Neural cell (in vitro differentiated cells): ENCODE data around the gene CHP1. TPM values are rescaled to one million over a fixed set of nuclear protein-coding genes. Genes with fewer than 3 reads are reported as not detected.
"Not testable (repeated sequence)": the region's sequence is repeated elsewhere in the genome, so short reads cannot be mapped to it uniquely, and the experiment has no call there.

ENCODE experiments used
- H2AFZ ChIP-seq: fragments of 200-600, 300-800 bp; sonication (generic), shearing (Covaris generic); 2 replicates; pipeline ENCODE4 v1.6.0; 2014; ENCODE audit warnings: low read depth, mild to moderate bottlenecking, antibody characterized with exemption, low read length, moderate library complexity
- H3F3A ChIP-seq: fragments of 200-600 bp; shearing (Covaris generic); 2 replicates; pipeline ENCODE4 v1.6.1; 2016; ENCODE audit warnings: mild to moderate bottlenecking, moderate library complexity, mixed read lengths, antibody characterized with exemption, low read length; ENCODE audit not compliant: insufficient read depth, poor library complexity, severe bottlenecking
- H3K27ac ChIP-seq: fragments of 200-600, 300-800 bp; sonication (generic), shearing (Covaris generic); 2 replicates; pipeline ENCODE4 v1.5.1; 2014; ENCODE audit warnings: mild to moderate bottlenecking, low read length, moderate library complexity
- H3K27me3 ChIP-seq: fragments of 300-800, 200-600 bp; sonication (generic), shearing (Covaris generic); 2 replicates; pipeline ENCODE4 v1.6.0; 2014; ENCODE audit warnings: mild to moderate bottlenecking, low read depth, low read length, moderate library complexity; ENCODE audit not compliant: insufficient read depth
- H3K36me3 ChIP-seq: fragments of 300-800, 200-600 bp; sonication (generic), shearing (Covaris generic); 2 replicates; pipeline ENCODE4 v1.5.1; 2014; ENCODE audit warnings: mild to moderate bottlenecking, antibody characterized with exemption, low read length, moderate library complexity; ENCODE audit not compliant: insufficient read depth
- H3K4me2 ChIP-seq: fragments of 300-800, 200-600 bp; sonication (generic), shearing (Covaris generic); 2 replicates; pipeline ENCODE4 v1.6.0; 2014; ENCODE audit warnings: mild to moderate bottlenecking, low read length
- H3K4me3 ChIP-seq: fragments of 300-800, 200-600 bp; sonication (generic), shearing (Covaris generic); 2 replicates; pipeline ENCODE4 v1.5.1; 2014; ENCODE audit warnings: mild to moderate bottlenecking, low read length, moderate library complexity
- H3K79me2 ChIP-seq: fragments of 200-600 bp; shearing (Covaris generic); replicated peaks from 2 replicates; pipeline ENCODE4 v1.6.0; 2014; ENCODE audit warnings: mild to moderate bottlenecking, low read length, moderate library complexity; ENCODE audit not compliant: insufficient read depth
- H3K9ac ChIP-seq: fragments of 300-800, 200-600 bp; sonication (generic), shearing (Covaris generic); 2 replicates; pipeline ENCODE4 v1.6.1; 2016; ENCODE audit warnings: mild to moderate bottlenecking, low read length, mixed read lengths
- H3K9me2 ChIP-seq: fragments of 200-600 bp; shearing (Covaris generic); 2 replicates; pipeline ENCODE4 v1.6.1; 2016; ENCODE audit warnings: mild to moderate bottlenecking, low read length, mixed read lengths; ENCODE audit not compliant: insufficient read depth
- H3K9me3 ChIP-seq: fragments of 200-600, 300-800 bp; sonication (generic), shearing (Covaris generic); 2 replicates; pipeline ENCODE4 v1.6.1; 2016; ENCODE audit warnings: mild to moderate bottlenecking, mixed run types, low read length, moderate library complexity, mixed read lengths
- H4K20me1 ChIP-seq: fragments of 200-600 bp; shearing (Covaris generic); 2 replicates; pipeline ENCODE4 v1.6.1; 2016; ENCODE audit warnings: mild to moderate bottlenecking, mixed run types; ENCODE audit not compliant: insufficient read depth
- CTCF ChIP-seq: fragments of 450-650 bp; IDR thresholded peaks from 2 replicates; pipeline ENCODE4 v1.5.1; 2014; ENCODE audit warnings: antibody characterized with exemption, mild to moderate bottlenecking, moderate library complexity; ENCODE audit not compliant: poor library complexity, severe bottlenecking
- EP300 ChIP-seq: fragments of 450-650 bp; conservative IDR thresholded peaks from 2 replicates; pipeline ENCODE4 v1.6.1; 2014; ENCODE audit warnings: antibody characterized with exemption, mild to moderate bottlenecking, moderate library complexity; ENCODE audit not compliant: poor library complexity, severe bottlenecking
- EZH2 ChIP-seq: fragments of 200-600, 300-800 bp; shearing (Covaris generic), sonication (generic); IDR thresholded peaks from 2 replicates; pipeline ENCODE4 v1.6.1; 2014; ENCODE audit warnings: antibody characterized with exemption, low read length, borderline replicate concordance, mild to moderate bottlenecking; ENCODE audit not compliant: insufficient read depth, poor library complexity, severe bottlenecking
- MXI1 ChIP-seq: fragments of 450-650 bp; conservative IDR thresholded peaks from 2 replicates; pipeline ENCODE4 v1.6.1; 2014; ENCODE audit warnings: antibody characterized with exemption, mild to moderate bottlenecking; ENCODE audit not compliant: poor library complexity, severe bottlenecking
- POLR2AphosphoS5 ChIP-seq: IDR thresholded peaks from 2 replicates; pipeline ENCODE4 v1.6.1; 2012
- RAD21 ChIP-seq: fragments of 450-650 bp; conservative IDR thresholded peaks from 2 replicates; pipeline ENCODE4 v1.6.1; 2014; ENCODE audit warnings: antibody characterized with exemption, mild to moderate bottlenecking, moderate library complexity
- SMC3 ChIP-seq: fragments of 450-650 bp; conservative IDR thresholded peaks from 2 replicates; pipeline ENCODE4 v1.6.1; 2014; ENCODE audit warnings: antibody characterized with exemption, mild to moderate bottlenecking, moderate library complexity; ENCODE audit not compliant: poor library complexity
- TAF1 ChIP-seq: IDR thresholded peaks from 2 replicates; pipeline ENCODE4 v1.6.1; 2012; ENCODE audit warnings: low read depth
- polyA plus RNA-seq: library from polyadenylated mRNA; depleted of rRNA; stranded (reverse); fragments of >200 nt; gene quantifications from 2 replicates; pipeline ENCODE4 v1.2.3, GENCODE V29; 2014
- TF ChIP-seq, protein P1 (sequence below): IDR thresholded peaks from 2 replicates; pipeline ENCODE4 v1.6.1; 2012; ENCODE audit warnings: borderline replicate concordance

CHP1 gene
- polyA plus RNA-seq, 1 donor from 2014 or later: 24.0 TPM

- Histone ChIP-seq H3F3A (no peaks in the 10 kb centered on the region), H3K36me3 (no peaks in the 10 kb centered on the region), H3K9ac (no peak overlapping the region), H3K27ac (no peak overlapping the region), H4K20me1 (no peaks in the 10 kb centered on the region), H3K9me3 (no peaks in the 10 kb centered on the region), H3K9me2 (no peaks in the 10 kb centered on the region), H3K4me2 (no peak overlapping the region), H3K4me3 (no peak overlapping the region), H3K79me2 (no peaks in the 10 kb centered on the region), H3K27me3 (no peaks in the 10 kb centered on the region), H2AFZ (no peak overlapping the region)
- TF ChIP-seq MXI1 (no peak), TAF1 (no peak), EZH2 (no peak), SMC3 (no peak), EP300 (no peak), POLR2AphosphoS5 (no peak), RAD21 (no peak), CTCF (no peak)
- TF ChIP-seq, protein P1, sequence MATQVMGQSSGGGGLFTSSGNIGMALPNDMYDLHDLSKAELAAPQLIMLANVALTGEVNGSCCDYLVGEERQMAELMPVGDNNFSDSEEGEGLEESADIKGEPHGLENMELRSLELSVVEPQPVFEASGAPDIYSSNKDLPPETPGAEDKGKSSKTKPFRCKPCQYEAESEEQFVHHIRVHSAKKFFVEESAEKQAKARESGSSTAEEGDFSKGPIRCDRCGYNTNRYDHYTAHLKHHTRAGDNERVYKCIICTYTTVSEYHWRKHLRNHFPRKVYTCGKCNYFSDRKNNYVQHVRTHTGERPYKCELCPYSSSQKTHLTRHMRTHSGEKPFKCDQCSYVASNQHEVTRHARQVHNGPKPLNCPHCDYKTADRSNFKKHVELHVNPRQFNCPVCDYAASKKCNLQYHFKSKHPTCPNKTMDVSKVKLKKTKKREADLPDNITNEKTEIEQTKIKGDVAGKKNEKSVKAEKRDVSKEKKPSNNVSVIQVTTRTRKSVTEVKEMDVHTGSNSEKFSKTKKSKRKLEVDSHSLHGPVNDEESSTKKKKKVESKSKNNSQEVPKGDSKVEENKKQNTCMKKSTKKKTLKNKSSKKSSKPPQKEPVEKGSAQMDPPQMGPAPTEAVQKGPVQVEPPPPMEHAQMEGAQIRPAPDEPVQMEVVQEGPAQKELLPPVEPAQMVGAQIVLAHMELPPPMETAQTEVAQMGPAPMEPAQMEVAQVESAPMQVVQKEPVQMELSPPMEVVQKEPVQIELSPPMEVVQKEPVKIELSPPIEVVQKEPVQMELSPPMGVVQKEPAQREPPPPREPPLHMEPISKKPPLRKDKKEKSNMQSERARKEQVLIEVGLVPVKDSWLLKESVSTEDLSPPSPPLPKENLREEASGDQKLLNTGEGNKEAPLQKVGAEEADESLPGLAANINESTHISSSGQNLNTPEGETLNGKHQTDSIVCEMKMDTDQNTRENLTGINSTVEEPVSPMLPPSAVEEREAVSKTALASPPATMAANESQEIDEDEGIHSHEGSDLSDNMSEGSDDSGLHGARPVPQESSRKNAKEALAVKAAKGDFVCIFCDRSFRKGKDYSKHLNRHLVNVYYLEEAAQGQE: no peak
These were observed 76.6 kb downstream of the CHP1 start for GRCh38 chr15:41307679-41308078.

- H4K20me1 ChIP-seq: no peaks in the 10 kb centered on the region
- H3K9me3 ChIP-seq: no peaks in the 10 kb centered on the region
- no peaks in the 10 kb centered on the region for H3K9me2 ChIP-seq
- TF ChIP-seq TAF1: no peak
- TF ChIP-seq POLR2AphosphoS5: no peak
- TF ChIP-seq EZH2: no peak
- no peak for TF ChIP-seq SMC3
- no peak for TF ChIP-seq MXI1
- no peak for TF ChIP-seq EP300
- TF ChIP-seq RAD21: no peak
- no peak for TF ChIP-seq CTCF
- H3K27ac ChIP-seq: no peak overlapping the region
- H3K4me3 ChIP-seq: no peak overlapping the region
- H3K4me2 ChIP-seq: no peak overlapping the region
- no peaks in the 10 kb centered on the region for H3K79me2 ChIP-seq
- no peaks in the 10 kb centered on the region for H3F3A ChIP-seq
- no peaks in the 10 kb centered on the region for H3K36me3 ChIP-seq
- H2AFZ ChIP-seq: no peak overlapping the region
- no peak overlapping the region for H3K9ac ChIP-seq
- no peaks in the 10 kb centered on the region for H3K27me3 ChIP-seq
These were observed 78.3 kb downstream of the CHP1 start for GRCh38 chr15:41309226-41309905.

DNA sequence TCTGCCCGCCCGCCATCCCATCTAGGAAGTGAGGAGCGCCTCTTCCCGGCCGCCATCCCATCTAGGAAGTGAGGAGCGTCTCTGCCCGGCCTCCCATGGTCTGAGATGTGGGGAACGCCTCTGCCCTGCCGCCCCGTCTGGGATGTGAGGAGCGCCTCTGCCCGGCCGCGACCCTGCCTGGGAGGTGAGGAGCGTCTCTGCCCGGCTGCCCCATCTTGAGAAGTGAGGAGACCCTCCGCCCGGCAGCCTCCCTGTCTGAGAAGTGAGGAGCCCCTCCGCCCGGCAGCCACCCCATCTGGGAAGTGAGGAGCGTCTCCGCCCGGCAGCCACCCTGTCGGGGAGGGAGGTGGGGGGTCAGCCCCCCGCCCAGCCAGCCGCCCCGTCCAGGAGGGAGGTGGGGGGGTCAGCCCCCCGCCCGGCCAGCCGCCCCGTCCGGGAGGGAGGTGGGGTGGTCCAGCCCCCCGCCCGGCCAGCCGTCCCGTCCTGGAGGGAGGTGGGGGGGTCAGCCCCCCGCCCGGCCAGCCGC lies 89.8 kb downstream of the CHP1 start:
- not testable (repeated sequence) for H3F3A ChIP-seq, H3K9me3 ChIP-seq, H3K27me3 ChIP-seq

More for the DNA sequence above, 89.8 kb downstream of the CHP1 start:
- not testable (repeated sequence) for H3K4me2 ChIP-seq, H3K4me3 ChIP-seq, H3K79me2 ChIP-seq, H3K9me2 ChIP-seq, H3K27ac ChIP-seq, H3K36me3 ChIP-seq, H2AFZ ChIP-seq, H4K20me1 ChIP-seq, H3K9ac ChIP-seq
